Activated effector memory CD4-positive, alpha-beta T cell treated with Interleukin-2 at 50 U/mL for 16 hours (primary cell): Measurements from ENCODE around the gene CLIP4.
A peak's percentile ranks its signal among the peaks of the same experiment; 100 is the strongest.

Source experiments
- DNase-seq: peaks from one replicate; pipeline ENCODE4 v3.0.0-alpha.2; 2020

CLIP4 gene

GRCh38 chr2:29193681-29194080 is 78.5 kb downstream of the CLIP4 start:
- DNase-seq, result no peak

- DNase-seq, result no peak
These were observed 80.6 kb downstream of the CLIP4 start for GRCh38 chr2:29195796-29196195.

GRCh38 chr2:29196792-29197788 is 81.9 kb downstream of the CLIP4 start:
- DNase-seq, result peak; percentile 59

GRCh38 chr2:29201979-29202378 is 86.8 kb downstream of the CLIP4 start:
- no peak for DNase-seq

- DNase-seq, result no peak
These were observed 87.7 kb downstream of the CLIP4 start for GRCh38 chr2:29202819-29203495.

- DNase-seq, result no peak
These were observed 91.7 kb downstream of the CLIP4 start for GRCh38 chr2:29206941-29207340.

- DNase-seq, result no peak
These were observed 92.3 kb downstream of the CLIP4 start for GRCh38 chr2:29207352-29208148.

GRCh38 chr2:29209551-29209950 is 94.3 kb downstream of the CLIP4 start:
- DNase-seq, result no peak

GRCh38 chr2:29212009-29212408 is 96.8 kb downstream of the CLIP4 start:
- no peak for DNase-seq

GRCh38 chr2:29213888-29214291 is 98.7 kb downstream of the CLIP4 start:
- no peak for DNase-seq

GRCh38 chr2:29215073-29215472 is 99.9 kb downstream of the CLIP4 start:
- DNase-seq, result no peak

- no peak for DNase-seq
These were observed 100.8 kb downstream of the CLIP4 start for GRCh38 chr2:29215739-29216608.

GRCh38 chr2:29216609-29216909 is 101.3 kb downstream of the CLIP4 start:
- no peak for DNase-seq

GRCh38 chr2:29218071-29218470 is 102.9 kb downstream of the CLIP4 start:
- no peak for DNase-seq

GRCh38 chr2:29218550-29219125 is 103.4 kb downstream of the CLIP4 start:
- no peak for DNase-seq

- DNase-seq, result no peak
These were observed 104.2 kb downstream of the CLIP4 start for GRCh38 chr2:29219374-29219773.

- DNase-seq, result no peak
These were observed 105.5 kb downstream of the CLIP4 start for GRCh38 chr2:29220506-29221270.

GRCh38 chr2:29222381-29223179 is 107.4 kb downstream of the CLIP4 start:
- DNase-seq, result no peak

- no peak for DNase-seq
These were observed 108.0 kb downstream of the CLIP4 start for GRCh38 chr2:29223257-29223656.
